ENCODE measurements around the gene ABLIM2. TPM values are rescaled to one million over a fixed set of nuclear protein-coding genes. Genes with fewer than 3 reads are reported as not detected.

The ABLIM2 gene
- total RNA-seq, 1 donor from 2014 or later = 18.4 TPM

GRCh38 chr4:8021796-8022195 is 136.8 kb downstream of the ABLIM2 start:
- no peak for DNase-seq

DNA sequence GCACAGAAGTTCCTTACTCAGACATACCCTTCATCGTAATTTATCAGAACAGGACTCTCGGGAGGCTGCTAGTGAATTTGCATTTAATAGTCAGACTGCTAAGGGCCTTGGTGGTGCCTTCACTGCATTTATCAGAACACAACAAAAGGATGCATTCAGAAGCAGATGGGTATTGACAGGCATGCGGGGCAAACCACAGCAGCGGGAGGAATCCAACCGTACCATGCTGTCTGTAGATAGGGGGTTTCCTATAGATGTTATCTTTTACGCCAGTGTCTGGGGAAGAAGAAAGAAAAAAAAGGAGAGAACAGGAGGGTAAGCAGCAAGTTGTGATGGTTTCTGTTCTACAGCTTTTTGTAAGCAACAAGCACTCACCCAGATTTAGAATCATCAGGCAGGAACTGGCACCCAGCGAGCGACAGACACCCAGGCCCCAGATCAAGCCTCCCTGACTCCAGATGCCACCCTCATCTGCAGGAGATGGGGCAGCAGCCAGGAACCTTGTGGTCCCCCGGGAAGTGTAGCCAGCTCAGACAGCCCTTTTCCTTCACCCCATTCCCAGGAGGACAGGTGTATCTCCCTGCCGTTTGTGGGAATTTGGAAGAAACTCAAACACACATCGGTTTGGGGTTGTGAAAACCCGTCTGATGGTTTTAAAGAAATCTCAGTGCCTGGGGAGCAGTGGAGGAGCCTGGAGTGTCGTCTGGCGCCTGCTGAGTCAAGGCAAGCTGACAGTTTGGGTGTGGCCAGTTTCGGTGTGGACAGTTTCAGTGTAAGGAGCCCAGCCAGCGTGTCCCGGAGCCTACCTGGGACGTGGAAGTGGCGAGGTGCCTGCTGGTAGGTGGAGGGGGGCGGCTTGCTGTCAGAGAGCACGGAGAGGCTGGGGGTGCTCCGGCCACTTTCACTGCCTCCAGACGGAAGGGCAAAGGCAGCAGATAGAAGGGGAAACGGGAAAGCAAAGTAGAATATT is 138.9 kb downstream of the ABLIM2 start:
- DNase-seq = no peak

GRCh38 chr4:8016527-8016926 is 142.1 kb downstream of the ABLIM2 start:
- DNase-seq = no peak

GRCh38 chr4:8015512-8015911 is 143.1 kb downstream of the ABLIM2 start:
- DNase-seq = peak; percentile 31

GRCh38 chr4:8013976-8014726 is 144.5 kb downstream of the ABLIM2 start:
- DNase-seq = no peak

- no peak for DNase-seq
Observed at GRCh38 chr4:8012517-8012916, 146.1 kb downstream of the ABLIM2 start.

GRCh38 chr4:8010618-8011017 is 148.0 kb downstream of the ABLIM2 start:
- peak; percentile 62 for DNase-seq

- DNase-seq = no peak
Observed at GRCh38 chr4:8009710-8010511, 148.7 kb downstream of the ABLIM2 start.

DNA sequence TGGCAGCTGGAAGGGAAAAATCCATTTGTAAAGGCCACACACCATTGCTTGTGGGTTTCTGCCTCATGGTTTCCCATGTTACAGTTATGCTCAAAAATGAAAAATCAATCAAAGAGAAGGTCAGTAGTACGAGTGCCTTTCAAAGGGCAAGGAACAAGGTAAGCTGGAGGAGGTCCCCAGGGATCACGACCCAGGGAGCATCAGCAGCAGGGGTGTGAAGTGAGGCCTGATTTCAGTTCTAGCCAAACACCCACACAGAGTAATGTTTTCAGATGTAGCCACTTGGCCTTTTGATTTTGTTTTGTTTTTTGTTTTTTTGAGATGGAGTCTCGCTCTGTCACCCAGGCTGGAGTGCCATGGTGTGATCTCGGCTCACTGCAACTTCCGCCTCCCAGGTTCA is 149.5 kb downstream of the ABLIM2 start:
- DNase-seq = no peak

DNA sequence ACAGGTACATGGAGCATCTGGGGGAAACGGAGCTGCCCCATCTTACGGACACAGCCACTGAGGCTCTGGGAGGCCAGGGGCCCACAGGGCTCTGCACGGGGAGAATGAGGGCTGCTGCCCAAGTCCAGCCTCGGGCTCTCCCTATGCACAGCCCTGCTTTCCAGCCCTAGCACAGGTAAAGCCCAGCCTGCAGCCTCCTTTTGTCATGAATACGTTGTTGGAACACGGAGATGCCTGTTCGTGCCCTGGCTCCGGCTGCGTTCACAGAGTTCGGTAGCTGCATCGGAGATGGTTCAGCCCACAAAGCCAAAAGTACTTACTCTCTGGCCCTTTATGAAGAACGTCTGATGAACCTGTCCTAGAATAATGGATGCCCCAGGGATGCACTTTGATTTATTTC is 150.2 kb downstream of the ABLIM2 start:
- no peak for DNase-seq

GRCh38 chr4:8007581-8007980 is 151.0 kb downstream of the ABLIM2 start:
- no peak for DNase-seq

DNA sequence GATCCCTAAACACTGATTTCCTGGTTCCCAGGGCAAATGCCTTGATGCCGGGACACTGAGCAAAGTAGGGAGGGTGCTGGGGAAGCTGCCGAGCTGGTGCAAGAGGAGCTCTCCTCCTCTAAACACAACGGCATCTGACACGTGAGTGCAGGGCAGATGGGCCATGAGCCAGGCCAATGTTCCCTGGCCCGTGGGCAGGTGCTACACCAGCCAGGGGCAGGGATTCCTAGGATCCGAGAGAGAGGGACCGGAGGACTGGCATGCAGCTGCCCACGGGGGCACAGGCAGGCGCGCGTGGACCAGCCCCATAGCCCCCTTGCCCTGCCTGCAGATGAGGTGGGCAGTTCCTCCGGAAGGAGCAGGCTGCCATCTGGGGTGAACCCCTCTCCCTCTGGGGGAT is 152.1 kb downstream of the ABLIM2 start:
- no peak for DNase-seq

DNA sequence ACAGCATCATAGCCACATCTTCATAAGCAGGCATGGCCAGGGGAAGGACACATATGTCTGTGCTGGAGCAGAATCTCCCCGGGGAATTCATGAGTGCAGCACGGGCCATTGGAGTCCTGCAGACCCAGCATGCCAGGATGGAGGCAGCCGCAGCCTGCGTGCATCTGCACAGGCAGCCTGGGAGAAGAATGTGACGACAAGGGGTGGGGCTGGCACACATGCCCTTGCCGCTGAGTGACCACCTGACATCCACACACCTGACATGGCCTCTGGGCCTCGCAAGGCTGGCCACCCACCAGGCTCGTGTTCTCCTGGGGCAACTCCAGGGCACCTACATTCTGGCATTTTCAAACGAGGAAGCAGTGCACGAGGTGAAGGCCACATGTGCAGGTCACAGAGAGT is 152.8 kb downstream of the ABLIM2 start:
- no peak for DNase-seq

DNA sequence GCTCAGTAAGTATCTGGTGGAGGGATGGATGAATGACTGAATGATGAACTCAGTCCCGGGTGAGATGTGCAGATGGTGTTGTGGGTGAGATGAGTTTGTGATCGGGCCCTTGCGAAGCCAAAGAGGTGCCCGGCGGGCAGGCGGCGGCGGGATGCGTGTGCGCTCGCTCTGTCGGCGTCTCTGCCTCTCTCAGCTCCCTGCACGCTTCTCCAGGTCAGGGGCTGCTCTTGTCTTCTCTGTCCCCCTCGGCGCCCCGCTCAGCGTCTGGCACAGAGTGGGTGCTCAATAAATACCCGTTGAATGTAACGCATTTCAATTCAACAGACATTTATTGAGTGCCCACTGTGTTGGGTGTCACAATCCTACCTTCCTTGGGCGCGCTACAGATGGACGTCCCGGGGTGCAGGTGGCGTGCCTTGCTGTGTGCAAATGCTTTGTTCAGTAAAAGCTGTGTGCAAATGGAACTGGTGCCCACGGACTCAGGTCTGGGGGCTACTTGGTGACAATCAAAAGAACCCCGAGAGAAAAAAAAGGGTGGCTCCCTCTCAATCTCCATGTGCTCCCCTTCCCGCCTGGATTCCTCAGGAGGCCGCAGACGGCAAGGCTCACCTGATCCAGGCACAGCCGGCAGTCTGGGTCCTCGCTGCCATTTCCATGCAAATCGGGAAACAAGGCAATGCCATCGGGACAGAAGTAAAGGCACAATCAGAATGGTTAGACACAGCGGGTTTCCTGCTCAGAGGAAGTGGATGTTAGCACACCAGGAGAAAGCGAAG is 153.4 kb downstream of the ABLIM2 start:
- no peak for DNase-seq

DNA sequence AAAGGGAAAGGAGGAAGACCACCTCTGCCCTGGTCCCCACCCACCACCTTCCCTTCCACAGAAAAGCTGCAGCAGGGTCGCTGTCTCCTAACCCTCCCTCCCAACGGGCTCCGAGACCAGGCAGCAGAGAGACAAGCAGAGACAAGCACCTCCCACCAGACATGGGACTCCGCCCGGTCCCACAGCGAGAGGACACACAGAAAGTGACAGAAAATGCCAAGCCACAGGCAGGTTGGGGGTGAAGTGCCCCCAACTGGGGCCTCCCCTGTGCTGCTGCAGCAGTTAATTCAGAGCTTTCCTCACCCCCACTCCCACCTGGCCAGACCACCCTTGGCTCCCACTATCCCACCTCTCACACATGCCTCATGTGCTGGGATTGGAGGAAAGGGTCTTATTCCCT is 154.5 kb downstream of the ABLIM2 start:
- DNase-seq = no peak

- DNase-seq = no peak
Observed at GRCh38 chr4:8002525-8003309, 155.9 kb downstream of the ABLIM2 start.

DNA sequence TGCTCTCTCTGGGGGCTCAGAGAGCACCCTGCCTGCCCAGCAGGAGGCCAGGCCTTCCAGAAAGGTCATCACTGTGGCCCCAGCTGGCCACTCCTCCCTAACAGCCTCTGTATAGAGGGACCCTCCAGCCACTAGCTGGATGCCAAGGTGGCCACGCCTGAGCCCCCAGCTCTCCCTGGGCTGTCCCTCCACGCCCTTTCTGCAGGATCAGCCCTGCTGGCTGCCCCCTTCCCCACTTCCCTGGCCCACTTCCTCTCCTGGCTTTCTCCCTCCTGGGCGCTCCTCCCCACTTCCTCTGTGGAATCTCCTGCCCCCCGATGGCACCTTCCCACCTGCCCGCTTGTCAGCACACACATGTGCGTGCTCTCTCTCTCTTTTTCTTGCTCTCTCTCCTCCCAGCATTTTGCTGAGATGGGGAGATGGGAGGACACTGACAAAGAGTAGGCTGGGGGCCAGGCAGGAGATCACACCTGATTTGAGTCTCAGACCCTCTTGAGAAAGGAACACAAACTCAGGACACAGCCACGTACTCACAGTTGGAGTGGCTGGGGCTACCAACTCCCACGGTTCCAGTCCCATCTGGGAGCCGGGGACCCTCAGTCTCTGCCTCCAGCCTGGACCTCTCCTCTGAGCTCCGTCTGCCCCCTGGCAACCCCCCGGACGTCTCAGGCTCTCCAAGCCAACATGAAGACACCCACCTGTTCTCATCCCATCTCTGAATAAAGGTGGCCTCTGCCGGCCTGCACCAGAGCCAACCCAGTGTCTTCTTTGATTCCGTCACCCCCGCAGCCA is 156.9 kb downstream of the ABLIM2 start:
- no peak for DNase-seq

- DNase-seq = no peak
Observed at GRCh38 chr4:8000721-8001491, 157.7 kb downstream of the ABLIM2 start.

- no peak for DNase-seq
Observed at GRCh38 chr4:8000247-8000646, 158.4 kb downstream of the ABLIM2 start.
